Measurements from ENCODE around the gene DYNC1I1.

DYNC1I1 gene

GRCh38 chr7:95996174-95996573 is 223.8 kb downstream of the DYNC1I1 start:
- Histone ChIP-seq H2AK5ac (ENCODE audit: low read depth, low read length) (no peak overlapping the region), H2AFZ (ENCODE audit: low read length) (no peak overlapping the region), H3K4me2 (ENCODE audit: insufficient read depth, low read length, poor library complexity, severe bottlenecking) (no peak overlapping the region), H3K9me3 (replicated peaks in 1 of 2; ENCODE audit: control insufficient read depth in 2 of 2, insufficient read depth in 1 of 2, low read depth in 1 of 2, low read length in 2 of 2) (no peaks in the 10 kb centered on the region), H3K79me1 (ENCODE audit: low read depth, low read length) (no peaks in the 10 kb centered on the region), H3K4me3 (ENCODE audit: low read length in 2 of 2) (no peak overlapping the region), H3K4me1 (ENCODE audit: control insufficient read depth in 2 of 2, insufficient read depth in 1 of 2, low read depth in 1 of 2, low read length in 2 of 2) (no peaks in the 10 kb centered on the region), H2BK120ac (ENCODE audit: low read depth, low read length) (no peak overlapping the region), H4K91ac (ENCODE audit: low read depth, low read length, poor library complexity) (no peak overlapping the region), H4K8ac (ENCODE audit: low read depth, low read length) (no peak overlapping the region), H3K14ac (ENCODE audit: low read length) (no peak overlapping the region), H2BK12ac (ENCODE audit: low read length) (no peak overlapping the region), H3K27ac (replicated peaks; ENCODE audit: low read length) (no peak overlapping the region), H2BK15ac (ENCODE audit: low read length) (no peak overlapping the region), H3K18ac (ENCODE audit: low read length) (no peak overlapping the region), H3K27me3 (ENCODE audit: control insufficient read depth in 3 of 3, insufficient read depth in 3 of 3, low read depth in 1 of 3, low read length in 3 of 3) (no peaks in the 10 kb centered on the region), H3K23ac (ENCODE audit: low read depth, low read length, poor library complexity) (no peak overlapping the region), H3K9ac (ENCODE audit: low read depth, low read length, poor library complexity) (no peak overlapping the region), H3K4ac (ENCODE audit: low read length) (no peak overlapping the region), H3K36me3 (replicated peaks in 1 of 2; ENCODE audit: control insufficient read depth in 2 of 2, insufficient read depth in 2 of 2, low read length in 2 of 2) (no peaks in the 10 kb centered on the region), H2BK5ac (ENCODE audit: low read length) (no peak overlapping the region)
- WGBS, 2 donors (ENCODE audit: extremely low coverage in 2 of 2, insufficient read length in 2 of 2, insufficient replicate concordance in 1 of 2) = no CpG with 5 or more reads among the region's 5 CpGs
- DNase-seq (ENCODE audit: low spot score) = no peak

- no peak overlapping the region for H2BK15ac ChIP-seq (ENCODE audit: low read length)
- no peak overlapping the region for H3K9ac ChIP-seq (ENCODE audit: low read depth, low read length, poor library complexity)
- no peaks in the 10 kb centered on the region for H3K4me1 ChIP-seq (ENCODE audit: control insufficient read depth in 2 of 2, insufficient read depth in 1 of 2, low read depth in 1 of 2, low read length in 2 of 2)
- H3K27me3 ChIP-seq (ENCODE audit: control insufficient read depth in 3 of 3, insufficient read depth in 3 of 3, low read depth in 1 of 3, low read length in 3 of 3) = no peaks in the 10 kb centered on the region
- H2BK120ac ChIP-seq (ENCODE audit: low read depth, low read length) = no peak overlapping the region
- H3K4me2 ChIP-seq (ENCODE audit: insufficient read depth, low read length, poor library complexity, severe bottlenecking) = no peak overlapping the region
- no peak overlapping the region for H2AFZ ChIP-seq (ENCODE audit: low read length)
- H4K91ac ChIP-seq (ENCODE audit: low read depth, low read length, poor library complexity) = no peak overlapping the region
- H3K27ac ChIP-seq (replicated peaks; ENCODE audit: low read length) = no peak overlapping the region
- H2BK5ac ChIP-seq (ENCODE audit: low read length) = no peak overlapping the region
- no CpG with 5 or more reads among the region's 1 CpG for WGBS, 2 donors (ENCODE audit: extremely low coverage in 2 of 2, insufficient read length in 2 of 2, insufficient replicate concordance in 1 of 2)
- H3K4me3 ChIP-seq (ENCODE audit: low read length in 2 of 2) = no peak overlapping the region
- H3K9me3 ChIP-seq (replicated peaks in 1 of 2; ENCODE audit: control insufficient read depth in 2 of 2, insufficient read depth in 1 of 2, low read depth in 1 of 2, low read length in 2 of 2) = no peaks in the 10 kb centered on the region
- no peaks in the 10 kb centered on the region for H3K79me1 ChIP-seq (ENCODE audit: low read depth, low read length)
- no peaks in the 10 kb centered on the region for H3K36me3 ChIP-seq (replicated peaks in 1 of 2; ENCODE audit: control insufficient read depth in 2 of 2, insufficient read depth in 2 of 2, low read length in 2 of 2)
- H2AK5ac ChIP-seq (ENCODE audit: low read depth, low read length) = no peak overlapping the region
- H3K4ac ChIP-seq (ENCODE audit: low read length) = no peak overlapping the region
- H3K23ac ChIP-seq (ENCODE audit: low read depth, low read length, poor library complexity) = no peak overlapping the region
- H3K18ac ChIP-seq (ENCODE audit: low read length) = no peak overlapping the region
- DNase-seq (ENCODE audit: low spot score) = no peak
- no peak overlapping the region for H3K14ac ChIP-seq (ENCODE audit: low read length)
- no peak overlapping the region for H4K8ac ChIP-seq (ENCODE audit: low read depth, low read length)
- H2BK12ac ChIP-seq (ENCODE audit: low read length) = no peak overlapping the region
Observed at GRCh38 chr7:95996886-95997285, 224.5 kb downstream of the DYNC1I1 start.

- no peak overlapping the region for H2BK120ac ChIP-seq (ENCODE audit: low read depth, low read length)
- WGBS, 2 donors (ENCODE audit: extremely low coverage in 2 of 2, insufficient read length in 2 of 2, insufficient replicate concordance in 1 of 2) = no CpG with 5 or more reads among the region's 1 CpG
- H2BK12ac ChIP-seq (ENCODE audit: low read length) = no peak overlapping the region
- no peak for DNase-seq (ENCODE audit: low spot score)
- H3K9ac ChIP-seq (ENCODE audit: low read depth, low read length, poor library complexity) = no peak overlapping the region
- no peak overlapping the region for H3K4ac ChIP-seq (ENCODE audit: low read length)
- no peak overlapping the region for H2AFZ ChIP-seq (ENCODE audit: low read length)
- H4K91ac ChIP-seq (ENCODE audit: low read depth, low read length, poor library complexity) = no peak overlapping the region
- no peak overlapping the region for H2BK15ac ChIP-seq (ENCODE audit: low read length)
- no peak overlapping the region for H3K23ac ChIP-seq (ENCODE audit: low read depth, low read length, poor library complexity)
- H3K4me1 ChIP-seq (ENCODE audit: control insufficient read depth in 2 of 2, insufficient read depth in 1 of 2, low read depth in 1 of 2, low read length in 2 of 2) = no peaks in the 10 kb centered on the region
- no peak overlapping the region for H3K27ac ChIP-seq (replicated peaks; ENCODE audit: low read length)
- no peak overlapping the region for H4K8ac ChIP-seq (ENCODE audit: low read depth, low read length)
- H3K27me3 ChIP-seq (ENCODE audit: control insufficient read depth in 3 of 3, insufficient read depth in 3 of 3, low read depth in 1 of 3, low read length in 3 of 3) = no peaks in the 10 kb centered on the region
- no peak overlapping the region for H3K14ac ChIP-seq (ENCODE audit: low read length)
- H3K4me3 ChIP-seq (ENCODE audit: low read length in 2 of 2) = no peak overlapping the region
- no peak overlapping the region for H3K4me2 ChIP-seq (ENCODE audit: insufficient read depth, low read length, poor library complexity, severe bottlenecking)
- no peaks in the 10 kb centered on the region for H3K79me1 ChIP-seq (ENCODE audit: low read depth, low read length)
- no peak overlapping the region for H2AK5ac ChIP-seq (ENCODE audit: low read depth, low read length)
- H3K18ac ChIP-seq (ENCODE audit: low read length) = no peak overlapping the region
- no peaks in the 10 kb centered on the region for H3K9me3 ChIP-seq (replicated peaks in 1 of 2; ENCODE audit: control insufficient read depth in 2 of 2, insufficient read depth in 1 of 2, low read depth in 1 of 2, low read length in 2 of 2)
- no peaks in the 10 kb centered on the region for H3K36me3 ChIP-seq (replicated peaks in 1 of 2; ENCODE audit: control insufficient read depth in 2 of 2, insufficient read depth in 2 of 2, low read length in 2 of 2)
- H2BK5ac ChIP-seq (ENCODE audit: low read length) = no peak overlapping the region
Observed at GRCh38 chr7:95997632-95998031, 225.3 kb downstream of the DYNC1I1 start.

- Histone ChIP-seq H3K79me1 (ENCODE audit: low read depth, low read length) (no peaks in the 10 kb centered on the region), H3K9me3 (replicated peaks in 1 of 2; ENCODE audit: control insufficient read depth in 2 of 2, insufficient read depth in 1 of 2, low read depth in 1 of 2, low read length in 2 of 2) (no peaks in the 10 kb centered on the region), H2BK120ac (ENCODE audit: low read depth, low read length) (no peak overlapping the region), H4K8ac (ENCODE audit: low read depth, low read length) (no peak overlapping the region), H3K4me2 (ENCODE audit: insufficient read depth, low read length, poor library complexity, severe bottlenecking) (no peak overlapping the region), H2AFZ (ENCODE audit: low read length) (no peak overlapping the region), H3K27ac (replicated peaks; ENCODE audit: low read length) (no peak overlapping the region), H2BK15ac (ENCODE audit: low read length) (no peak overlapping the region), H2BK12ac (ENCODE audit: low read length) (no peak overlapping the region), H2BK5ac (ENCODE audit: low read length) (no peak overlapping the region), H2AK5ac (ENCODE audit: low read depth, low read length) (no peak overlapping the region), H3K23ac (ENCODE audit: low read depth, low read length, poor library complexity) (no peak overlapping the region), H4K91ac (ENCODE audit: low read depth, low read length, poor library complexity) (no peak overlapping the region), H3K27me3 (ENCODE audit: control insufficient read depth in 3 of 3, insufficient read depth in 3 of 3, low read depth in 1 of 3, low read length in 3 of 3) (no peaks in the 10 kb centered on the region), H3K4me3 (ENCODE audit: low read length in 2 of 2) (no peak overlapping the region), H3K18ac (ENCODE audit: low read length) (no peak overlapping the region), H3K36me3 (replicated peaks in 1 of 2; ENCODE audit: control insufficient read depth in 2 of 2, insufficient read depth in 2 of 2, low read length in 2 of 2) (no peaks in the 10 kb centered on the region), H3K14ac (ENCODE audit: low read length) (no peak overlapping the region), H3K4ac (ENCODE audit: low read length) (no peak overlapping the region), H3K4me1 (ENCODE audit: control insufficient read depth in 2 of 2, insufficient read depth in 1 of 2, low read depth in 1 of 2, low read length in 2 of 2) (no peaks in the 10 kb centered on the region), H3K9ac (ENCODE audit: low read depth, low read length, poor library complexity) (no peak overlapping the region)
- DNase-seq (ENCODE audit: low spot score) = no peak
- no CpG with 5 or more reads among the region's 6 CpGs for WGBS, 2 donors (ENCODE audit: extremely low coverage in 2 of 2, insufficient read length in 2 of 2, insufficient replicate concordance in 1 of 2)
Observed at GRCh38 chr7:95999481-95999880, 227.1 kb downstream of the DYNC1I1 start.
